PC-9 (cell line): ENCODE measurements around the gene ANKS6.

Experiments
- CTCF ChIP-seq: fragments of 200-600 bp; sonication (generic); conservative IDR thresholded peaks from 2 replicates; pipeline ENCODE4 v1.6.1; 2017; ENCODE audit warnings: mixed run types, antibody characterized with exemption, mild to moderate bottlenecking, moderate library complexity
- EZH2 ChIP-seq: fragments of 200-600 bp; sonication (generic); IDR thresholded peaks from 2 replicates; pipeline ENCODE4 v1.8.0; 2017; ENCODE audit warnings: antibody characterized with exemption, low read depth

- TF ChIP-seq CTCF: no peak
- no peak for TF ChIP-seq EZH2
Observed at GRCh38 chr9:98807814-98808195, 11.4 kb upstream of the ANKS6 start.
